Ammon's horn (tissue), 1 donor: ENCODE data around the gene KRTAP3-3.
"Not testable (repeated sequence)": the region's sequence is repeated elsewhere in the genome, so short reads cannot be mapped to it uniquely, and the experiment has no call there.

Source experiments
- DNase-seq: peaks from one replicate; pipeline ENCODE4 v3.0.0-alpha.2; 2016; ENCODE audit warnings: low spot score

Gene KRTAP3-3

GRCh38 chr17:40993839-40994238, at the start of gene KRTAP3-3:
TSS of gene KRTAP3-3 (minus strand) at chr17:40994164. CDS start at chr17:40994097, 67 bp downstream.
- no peak for DNase-seq

- no peak for DNase-seq
Measured at GRCh38 chr17:41042953-41043352, 49.0 kb upstream of the KRTAP3-3 start.

GRCh38 chr17:41040783-41041571, 47.0 kb upstream of the KRTAP3-3 start, which contains the start of gene KRTAP1-1:
TSS of gene KRTAP1-1 (minus strand) at chr17:41041450. CDS start at chr17:41041397, 53 bp downstream.
- DNase-seq = not testable (repeated sequence)

- DNase-seq = no peak
Measured at GRCh38 chr17:41037853-41038350, 43.9 kb upstream of the KRTAP3-3 start.

- not testable (repeated sequence) for DNase-seq
Measured at GRCh38 chr17:41034346-41034935, 40.5 kb upstream of the KRTAP3-3 start, which contains the start of gene KRTAP1-3. TSS of gene KRTAP1-3 (minus strand) at chr17:41034874. CDS start at chr17:41034821, 53 bp downstream.

- no peak for DNase-seq
Measured at GRCh38 chr17:41029633-41030245, 35.8 kb upstream of the KRTAP3-3 start, which contains the start of gene KRTAP1-4. TSS of gene KRTAP1-4 (minus strand) at chr17:41030195. CDS start at chr17:41030078, 117 bp downstream.

GRCh38 chr17:41026715-41027471, 32.9 kb upstream of the KRTAP3-3 start, which contains the start of gene KRTAP1-5:
TSS of gene KRTAP1-5 (minus strand) at chr17:41027208. CDS start at chr17:41027155, 53 bp downstream.
- no peak for DNase-seq

- DNase-seq = no peak
Measured at GRCh38 chr17:41024697-41025096, 30.7 kb upstream of the KRTAP3-3 start.

GRCh38 chr17:41020336-41020735, 26.4 kb upstream of the KRTAP3-3 start:
- DNase-seq = no peak

GRCh38 chr17:41019415-41019814, 25.5 kb upstream of the KRTAP3-3 start:
- no peak for DNase-seq

GRCh38 chr17:41018541-41018940, 24.6 kb upstream of the KRTAP3-3 start:
- no peak for DNase-seq

- DNase-seq = no peak
Measured at GRCh38 chr17:41016578-41017215, 22.7 kb upstream of the KRTAP3-3 start.

- DNase-seq = no peak
Measured at GRCh38 chr17:41015454-41015853, 21.5 kb upstream of the KRTAP3-3 start.

GRCh38 chr17:41013606-41014005, 19.6 kb upstream of the KRTAP3-3 start:
- no peak for DNase-seq

- DNase-seq = no peak
Measured at GRCh38 chr17:41013181-41013580, 19.2 kb upstream of the KRTAP3-3 start.

- DNase-seq = no peak
Measured at GRCh38 chr17:41012326-41013120, 18.6 kb upstream of the KRTAP3-3 start.

- no peak for DNase-seq
Measured at GRCh38 chr17:41010441-41010840, 16.5 kb upstream of the KRTAP3-3 start.

- no peak for DNase-seq
Measured at GRCh38 chr17:41009936-41010335, 16.0 kb upstream of the KRTAP3-3 start.

- DNase-seq = no peak
Measured at GRCh38 chr17:41009301-41009760, 15.4 kb upstream of the KRTAP3-3 start.

GRCh38 chr17:41008811-41009210, 14.8 kb upstream of the KRTAP3-3 start, which contains the start of gene KRTAP3-1:
TSS of gene KRTAP3-1 (minus strand) at chr17:41009128. CDS start at chr17:41009074, 54 bp downstream.
- no peak for DNase-seq
